COR-L47 (cell line): ENCODE data around the gene ZBTB3.
"Not testable (repeated sequence)": the region's sequence is repeated elsewhere in the genome, so short reads cannot be mapped to it uniquely, and the experiment has no call there.

Experiments
- DNase-seq: peaks from one replicate; lab custom pipeline; 2025; lab: John Stamatoyannopoulos, UW

Gene ZBTB3

GRCh38 chr11:62757846-62758788, 4.2 kb upstream of the ZBTB3 start:
- no peak for DNase-seq

GRCh38 chr11:62755086-62755615, 1.2 kb upstream of the ZBTB3 start:
- DNase-seq = no peak

GRCh38 chr11:62752994-62753735, 795 bp downstream of the ZBTB3 start:
- DNase-seq = no peak

- no peak for DNase-seq
Measured at GRCh38 chr11:62752177-62752785, 1.7 kb downstream of the ZBTB3 start.

- not testable (repeated sequence) for DNase-seq
Measured at GRCh38 chr11:62749931-62750330, 4.0 kb downstream of the ZBTB3 start.

- no peak for DNase-seq
Measured at GRCh38 chr11:62747475-62748160, 6.3 kb downstream of the ZBTB3 start.

- DNase-seq = no peak
Measured at GRCh38 chr11:62737196-62737595, 16.8 kb downstream of the ZBTB3 start.

GRCh38 chr11:62732830-62733229, 21.1 kb downstream of the ZBTB3 start:
- peak; percentile 25 for DNase-seq

GRCh38 chr11:62730076-62730475, 23.9 kb downstream of the ZBTB3 start:
- not testable (repeated sequence) for DNase-seq

GRCh38 chr11:62728171-62728988, 25.6 kb downstream of the ZBTB3 start, which contains the start of gene TTC9C:
TSS of gene TTC9C (plus strand) at chr11:62728486. CDS start at chr11:62728849, 363 bp downstream.
- peak; percentile 75 for DNase-seq

GRCh38 chr11:62727872-62728170, 26.1 kb downstream of the ZBTB3 start:
- DNase-seq = peak; percentile 98

GRCh38 chr11:62727165-62727871, 26.6 kb downstream of the ZBTB3 start, which contains the start of gene HNRNPUL2:
TSS of gene HNRNPUL2 (minus strand) at chr11:62727457. CDS start at chr11:62727156, 301 bp downstream.
- DNase-seq = peak; percentile 100

- no peak for DNase-seq
Measured at GRCh38 chr11:62726915-62727164, 27.1 kb downstream of the ZBTB3 start.

- no peak for DNase-seq
Measured at GRCh38 chr11:62726156-62726914, 27.6 kb downstream of the ZBTB3 start.

- no peak for DNase-seq
Measured at GRCh38 chr11:62725646-62726045, 28.3 kb downstream of the ZBTB3 start.

- DNase-seq = no peak
Measured at GRCh38 chr11:62724171-62724570, 29.8 kb downstream of the ZBTB3 start.

GRCh38 chr11:62721994-62722393, 32.0 kb downstream of the ZBTB3 start:
- no peak for DNase-seq

- DNase-seq = no peak
Measured at GRCh38 chr11:62719302-62719978, 34.5 kb downstream of the ZBTB3 start.

- no peak for DNase-seq
Measured at GRCh38 chr11:62716816-62717215, 37.1 kb downstream of the ZBTB3 start.
